Measurements from ENCODE around the gene C22orf23.

Gene C22orf23

GRCh38 chr22:37989146-37990045 lies 36.0 kb upstream of the C22orf23 start:
- TF ChIP-seq, protein P1, sequence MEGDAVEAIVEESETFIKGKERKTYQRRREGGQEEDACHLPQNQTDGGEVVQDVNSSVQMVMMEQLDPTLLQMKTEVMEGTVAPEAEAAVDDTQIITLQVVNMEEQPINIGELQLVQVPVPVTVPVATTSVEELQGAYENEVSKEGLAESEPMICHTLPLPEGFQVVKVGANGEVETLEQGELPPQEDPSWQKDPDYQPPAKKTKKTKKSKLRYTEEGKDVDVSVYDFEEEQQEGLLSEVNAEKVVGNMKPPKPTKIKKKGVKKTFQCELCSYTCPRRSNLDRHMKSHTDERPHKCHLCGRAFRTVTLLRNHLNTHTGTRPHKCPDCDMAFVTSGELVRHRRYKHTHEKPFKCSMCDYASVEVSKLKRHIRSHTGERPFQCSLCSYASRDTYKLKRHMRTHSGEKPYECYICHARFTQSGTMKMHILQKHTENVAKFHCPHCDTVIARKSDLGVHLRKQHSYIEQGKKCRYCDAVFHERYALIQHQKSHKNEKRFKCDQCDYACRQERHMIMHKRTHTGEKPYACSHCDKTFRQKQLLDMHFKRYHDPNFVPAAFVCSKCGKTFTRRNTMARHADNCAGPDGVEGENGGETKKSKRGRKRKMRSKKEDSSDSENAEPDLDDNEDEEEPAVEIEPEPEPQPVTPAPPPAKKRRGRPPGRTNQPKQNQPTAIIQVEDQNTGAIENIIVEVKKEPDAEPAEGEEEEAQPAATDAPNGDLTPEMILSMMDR (IDR thresholded peaks at IDR 0.05; ENCODE audit: extremely low read depth, insufficient read depth, missing control alignments): no peak
- DNase-seq (ENCODE audit: low spot score): no peak
- in situ Hi-C loops (cut with MboI; ENCODE audit: low pct_unique_long_range_greater_than_20kb, low sequenced_read_pairs, unreplicated experiment): no loop called here

DNA sequence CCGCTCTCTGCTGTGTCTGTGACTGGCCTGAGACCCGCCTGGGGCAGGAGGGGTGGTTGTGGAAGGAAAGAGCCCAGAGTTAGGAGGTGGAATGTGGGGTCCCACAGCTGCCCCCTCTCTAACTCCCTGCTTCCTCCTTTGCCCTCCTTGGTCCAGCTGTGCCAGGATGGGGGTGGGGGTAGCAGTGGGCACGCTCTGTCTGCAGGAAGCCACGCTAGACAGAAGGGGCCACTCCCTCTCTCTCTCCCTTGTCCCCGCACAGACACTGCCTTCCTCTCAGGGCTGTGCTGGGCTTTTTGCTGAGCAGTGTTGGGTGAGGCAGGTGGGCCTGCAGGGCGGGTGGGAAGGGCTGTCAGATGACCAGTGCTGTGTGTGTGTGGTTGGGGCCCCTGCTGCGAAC lies 33.0 kb upstream of the C22orf23 start:
- no peak for DNase-seq (ENCODE audit: low spot score)
- in situ Hi-C loops (cut with MboI; ENCODE audit: low pct_unique_long_range_greater_than_20kb, low sequenced_read_pairs, unreplicated experiment): no loop called here
- TF ChIP-seq, protein P1 (IDR thresholded peaks at IDR 0.05; ENCODE audit: extremely low read depth, insufficient read depth, missing control alignments): no peak

GRCh38 chr22:37985751-37986281 lies 32.4 kb upstream of the C22orf23 start:
- TF ChIP-seq, protein P1 (IDR thresholded peaks at IDR 0.05; ENCODE audit: extremely low read depth, insufficient read depth, missing control alignments): no peak
- DNase-seq (ENCODE audit: low spot score): no peak
- in situ Hi-C loops (cut with MboI; ENCODE audit: low pct_unique_long_range_greater_than_20kb, low sequenced_read_pairs, unreplicated experiment): no loop called here

GRCh38 chr22:37985050-37985585 lies 31.7 kb upstream of the C22orf23 start:
- no peak for DNase-seq (ENCODE audit: low spot score)
- in situ Hi-C loops (cut with MboI; ENCODE audit: low pct_unique_long_range_greater_than_20kb, low sequenced_read_pairs, unreplicated experiment): no loop called here
- TF ChIP-seq, protein P1 (IDR thresholded peaks at IDR 0.05; ENCODE audit: extremely low read depth, insufficient read depth, missing control alignments): no peak

DNA sequence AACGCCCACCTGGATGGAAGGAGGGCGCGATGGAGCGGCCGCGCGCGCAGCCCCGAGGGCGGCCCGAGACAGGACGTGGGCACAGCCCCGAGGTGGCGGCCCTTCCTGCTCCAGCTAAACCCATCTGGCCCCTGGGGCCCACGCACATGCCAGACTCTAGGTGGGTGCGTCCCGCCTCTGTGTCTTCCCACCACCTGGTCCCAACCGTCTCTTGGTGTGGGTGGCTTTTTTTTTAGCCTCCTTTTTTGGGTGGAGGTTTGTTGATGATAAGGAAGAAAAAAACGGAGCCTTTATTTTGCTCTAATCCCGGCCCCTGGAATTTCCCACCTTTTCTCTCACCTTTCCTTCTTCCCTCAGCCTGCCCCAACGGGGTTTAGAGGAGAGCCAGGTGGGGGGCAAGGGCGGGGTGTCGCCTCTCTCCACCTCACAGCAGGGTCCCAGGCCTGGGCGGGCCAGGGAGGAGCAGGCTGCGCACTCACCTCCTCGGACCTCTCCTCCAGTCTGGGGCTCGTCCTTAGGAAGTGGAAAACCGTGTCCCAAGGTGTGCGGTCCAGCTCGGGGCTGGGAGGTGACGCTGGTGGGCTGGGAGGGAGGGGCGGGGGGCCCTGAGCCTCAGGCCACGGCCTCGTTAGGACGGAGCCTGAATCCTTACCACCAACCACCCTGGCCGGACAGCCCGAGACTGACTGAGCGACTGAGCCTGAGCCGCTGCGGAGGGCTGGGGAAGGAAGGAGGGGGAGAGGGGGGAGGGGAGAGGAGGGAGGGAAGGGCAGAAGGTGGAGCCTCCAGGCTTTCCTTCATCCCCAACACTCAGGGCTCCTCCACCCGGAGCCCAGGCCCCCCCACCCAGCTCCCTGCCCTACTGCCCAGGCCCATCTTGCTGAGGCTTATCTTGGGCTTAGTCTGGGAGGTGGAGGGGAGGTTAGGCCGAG lies 30.7 kb upstream of the C22orf23 start, which contains the start of gene SOX10:
Gene SOX10, minus strand, starts transcription at position 696 of the 932 bp plus-strand sequence. CDS start 771 bp downstream, outside the sequence.
- DNase-seq (ENCODE audit: low spot score): no peak
- TF ChIP-seq, protein P1 (IDR thresholded peaks at IDR 0.05; ENCODE audit: extremely low read depth, insufficient read depth, missing control alignments): no peak
- in situ Hi-C loops (cut with MboI; ENCODE audit: low pct_unique_long_range_greater_than_20kb, low sequenced_read_pairs, unreplicated experiment): no loop called here

All from GM13977 (cell line).